Glomerular visceral epithelial cell (primary cell): ENCODE data around the gene ZNF678.
"Not testable (repeated sequence)": the region's sequence is repeated elsewhere in the genome, so short reads cannot be mapped to it uniquely, and the experiment has no call there.

Source experiments
- DNase-seq: peaks from one replicate; pipeline ENCODE4 v3.0.0-alpha.2; 2016; ENCODE audit errors: extremely low spot score

The ZNF678 gene

DNA sequence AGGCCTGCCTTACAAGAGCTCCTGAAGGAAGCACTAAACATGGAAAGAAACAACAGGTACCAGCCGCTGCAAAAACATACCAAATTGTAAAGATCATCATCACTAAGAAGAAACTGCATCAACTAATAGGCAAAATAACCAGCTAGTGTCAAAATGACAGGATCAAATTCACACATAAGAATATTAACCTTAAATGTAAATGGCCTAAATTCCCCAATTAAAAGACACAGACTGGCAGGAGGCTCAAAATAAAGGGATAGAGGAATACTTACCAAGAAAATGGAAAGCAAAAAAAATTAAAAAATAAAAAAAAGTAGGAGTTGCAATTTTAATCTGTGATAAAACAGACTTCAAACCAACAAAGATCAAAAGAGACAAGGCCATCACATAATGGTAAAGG is 11.5 kb upstream of the ZNF678 start:
- not testable (repeated sequence) for DNase-seq

DNA sequence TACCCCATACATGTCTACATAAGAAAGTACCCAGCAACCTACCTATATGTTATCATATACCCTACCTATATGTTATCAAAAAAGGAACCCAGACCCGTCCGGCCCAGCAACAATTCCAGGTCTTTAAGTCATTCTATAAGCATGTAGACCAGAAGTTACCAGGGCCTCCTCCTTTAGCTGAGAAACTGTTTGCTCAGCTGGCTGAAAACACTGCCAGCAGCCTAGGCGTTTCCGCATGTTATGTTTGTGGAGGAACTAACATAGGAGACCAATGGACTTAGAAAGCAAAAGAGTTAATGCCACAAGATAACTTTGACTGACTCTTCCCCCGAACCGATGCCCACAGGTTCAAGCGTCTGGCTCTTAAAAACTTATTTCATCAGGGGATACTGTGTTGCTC is 7.1 kb upstream of the ZNF678 start:
- DNase-seq, result no peak

DNA sequence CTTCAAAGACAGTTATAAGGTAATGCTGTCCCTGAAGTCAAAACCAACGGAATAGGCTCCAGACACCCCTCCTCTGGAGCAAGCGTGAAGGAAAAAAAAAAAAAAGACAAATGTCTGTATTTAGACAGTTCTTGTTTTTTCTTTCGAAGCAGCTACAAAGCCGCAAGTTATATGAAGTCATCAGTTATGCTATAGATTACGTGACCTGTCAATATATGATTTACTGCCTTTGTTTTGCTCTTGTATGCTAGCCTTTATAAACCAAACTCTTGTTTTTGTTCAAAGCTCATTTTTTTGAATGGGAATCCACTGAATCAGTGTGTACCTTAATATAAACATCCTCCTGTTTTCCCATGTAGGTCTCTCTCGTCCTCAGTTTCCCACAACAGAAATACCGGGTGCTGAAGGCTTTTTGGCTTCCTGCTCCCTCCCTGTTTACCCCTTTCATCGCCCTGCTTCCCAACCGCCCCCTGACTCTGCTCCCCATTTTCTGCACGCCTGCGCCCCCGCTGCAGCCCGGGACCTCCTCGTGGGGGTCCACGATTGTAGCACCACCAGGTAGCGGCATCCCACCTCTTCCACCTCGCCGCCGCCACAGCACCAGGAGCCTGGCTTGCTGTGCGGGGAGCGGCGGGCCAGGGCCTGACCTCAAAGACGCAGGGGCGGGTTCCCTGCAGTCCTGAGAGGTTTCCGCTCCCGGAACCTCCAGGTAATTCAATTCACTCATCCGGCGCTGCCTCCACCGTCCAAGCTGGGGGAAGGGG is 5.2 kb upstream of the ZNF678 start:
- DNase-seq, result no peak

DNA sequence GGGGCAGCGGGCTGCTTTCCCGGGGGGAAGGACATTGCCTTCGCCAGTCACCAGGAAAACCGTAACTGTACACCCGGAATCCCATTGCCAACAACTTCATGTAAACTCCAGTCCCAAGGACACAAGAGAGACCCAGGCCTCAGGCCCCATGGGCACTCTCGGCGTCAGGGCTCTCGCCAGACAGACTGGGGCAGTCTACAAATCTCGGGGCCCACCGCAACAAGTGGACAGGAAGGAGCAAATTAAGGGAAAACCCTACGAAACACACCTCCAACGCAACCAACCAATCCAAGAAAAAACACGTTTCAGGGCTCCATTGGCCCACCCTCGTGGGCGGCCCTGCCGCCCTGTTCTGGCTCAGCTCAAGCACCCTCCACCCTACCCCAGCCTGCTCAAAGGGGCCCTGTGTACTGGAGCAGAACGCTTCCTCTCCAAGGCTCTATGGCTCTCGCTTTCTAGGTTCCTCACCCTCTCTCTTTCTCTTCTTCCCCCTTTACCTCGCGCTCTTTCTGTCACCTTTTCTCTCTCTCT is 4.6 kb upstream of the ZNF678 start:
- DNase-seq, result no peak

DNA sequence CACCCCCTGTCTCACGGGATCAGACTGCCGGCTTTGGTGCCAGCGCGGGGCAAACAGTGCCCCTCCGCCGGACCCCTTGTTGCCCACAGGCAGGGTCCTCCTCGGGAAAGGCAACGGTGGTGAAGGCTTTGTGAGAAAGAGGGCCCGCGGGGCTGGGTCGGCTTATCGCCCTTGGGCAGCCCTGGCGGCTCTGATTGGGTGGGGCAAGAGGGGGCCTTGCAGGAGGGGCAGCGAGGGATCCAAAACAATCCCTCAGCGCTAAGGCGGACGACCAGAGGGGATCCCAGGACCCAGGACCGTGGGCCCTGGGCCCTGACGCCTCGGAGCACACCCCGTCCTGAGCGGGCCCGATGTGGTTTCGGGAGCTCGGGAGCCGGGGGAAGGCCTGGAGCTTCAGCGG is 3.9 kb upstream of the ZNF678 start:
- DNase-seq, result no peak

DNA sequence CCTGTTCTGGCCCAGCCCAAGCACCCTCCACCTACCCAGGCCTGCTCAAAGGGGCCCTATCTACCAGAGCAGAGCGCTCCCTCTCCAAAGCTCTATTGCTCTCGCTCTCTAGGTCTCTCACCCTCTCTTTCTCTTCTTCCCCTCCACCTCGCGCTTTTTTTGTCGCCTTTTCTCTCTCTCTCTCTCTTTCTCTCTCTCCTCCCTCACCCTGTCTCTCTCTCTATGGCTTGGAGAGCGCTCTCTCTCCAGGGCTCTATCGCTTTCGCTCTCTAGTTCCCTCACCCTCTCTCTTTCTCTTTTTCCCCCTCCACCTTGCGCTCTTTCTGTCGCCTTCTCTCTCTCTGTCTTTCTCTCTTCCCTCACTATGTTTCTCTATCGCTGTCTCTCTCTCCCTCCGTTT is 3.4 kb upstream of the ZNF678 start:
- DNase-seq, result no peak

DNA sequence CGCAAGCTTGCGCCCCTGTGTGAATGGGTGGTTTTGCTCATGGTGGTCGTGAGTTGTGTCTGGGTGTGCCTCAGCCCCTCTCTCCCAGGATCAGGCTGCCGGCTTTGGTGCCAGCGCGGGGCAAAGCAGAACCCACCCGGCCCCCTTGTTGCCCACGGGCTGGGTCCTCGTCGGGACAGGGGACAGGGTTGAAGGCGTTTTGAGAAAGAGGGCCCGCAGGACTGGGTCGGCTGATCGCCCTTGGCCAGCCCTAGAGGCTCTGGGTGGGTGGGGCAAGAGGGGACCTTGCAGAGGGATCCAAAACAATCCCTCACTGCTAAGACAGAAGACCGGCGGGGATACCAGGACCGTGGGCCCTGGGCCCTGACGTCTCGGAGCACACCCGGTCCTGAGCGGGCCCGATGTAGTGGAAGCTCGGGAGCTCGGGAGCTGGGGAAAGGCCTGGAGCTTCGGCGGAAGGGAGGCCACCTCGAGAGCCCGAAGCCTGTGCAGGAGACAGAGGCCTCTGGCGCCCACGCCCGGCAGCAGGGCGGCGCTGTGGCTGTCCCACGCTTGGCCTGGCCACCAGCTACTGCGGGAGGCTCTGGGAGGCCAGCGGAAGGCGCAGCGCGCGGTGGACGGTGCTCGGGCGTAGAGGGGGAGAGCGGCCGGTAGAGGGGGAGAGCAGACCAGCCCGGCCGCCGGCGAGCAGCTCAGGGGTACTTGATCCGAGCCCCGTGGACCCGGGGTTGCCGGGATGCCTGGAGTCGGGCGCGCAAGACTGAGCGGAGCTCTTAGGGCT is 2.8 kb upstream of the ZNF678 start:
- no peak for DNase-seq

DNA sequence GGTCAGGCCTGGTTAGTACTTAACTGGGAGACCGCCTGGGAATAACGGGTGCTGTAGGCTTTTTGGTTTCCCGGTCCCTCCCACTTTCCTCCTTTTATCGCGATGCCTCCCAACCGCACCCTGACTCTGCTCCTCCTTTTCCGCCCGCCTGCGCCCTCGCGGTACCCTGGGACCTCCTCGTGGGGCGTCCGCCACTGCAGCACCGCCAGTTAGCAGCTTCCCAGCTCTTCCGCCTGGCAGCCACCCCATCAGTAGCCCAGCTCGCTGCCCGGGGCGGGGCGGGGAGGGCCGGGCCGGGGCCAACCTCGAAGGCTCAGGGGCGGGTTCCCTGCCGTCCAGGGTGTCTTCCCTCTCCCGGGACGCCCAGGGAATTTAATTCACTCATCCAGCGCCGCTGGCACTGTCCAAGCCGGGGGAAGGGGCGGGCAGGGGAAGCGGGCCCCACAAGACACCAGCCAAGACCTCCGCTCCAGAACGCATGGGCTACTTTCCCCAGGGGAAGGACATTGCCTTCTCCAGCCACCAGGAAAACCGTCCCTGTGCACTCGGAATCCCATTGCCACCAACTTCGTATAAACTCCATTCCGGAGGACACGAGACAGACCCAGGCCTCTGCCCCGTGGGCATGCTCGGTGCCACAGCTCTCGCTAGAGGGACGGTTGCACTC is 2.0 kb upstream of the ZNF678 start:
- DNase-seq, result no peak

DNA sequence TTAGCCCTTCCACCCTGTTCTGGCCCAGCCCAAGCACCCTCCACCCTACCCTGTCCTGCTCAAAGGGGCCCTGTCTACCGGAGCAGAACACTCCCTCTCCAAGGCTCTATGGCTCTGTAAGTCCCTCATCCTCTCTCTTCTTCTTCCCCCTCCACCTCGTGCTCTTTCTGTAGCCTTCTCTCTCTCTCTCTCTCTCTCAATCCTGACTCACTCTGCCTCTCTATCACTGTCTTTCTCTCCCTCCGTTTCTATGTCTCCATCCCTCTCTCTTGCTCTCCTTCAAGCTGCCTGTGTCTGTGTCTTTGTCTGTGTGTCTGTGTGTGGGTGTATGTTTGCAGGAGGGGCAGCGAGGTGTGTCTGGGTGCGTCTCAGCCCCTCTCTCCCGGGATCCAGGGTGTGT is 1.3 kb upstream of the ZNF678 start:
- no peak for DNase-seq

DNA sequence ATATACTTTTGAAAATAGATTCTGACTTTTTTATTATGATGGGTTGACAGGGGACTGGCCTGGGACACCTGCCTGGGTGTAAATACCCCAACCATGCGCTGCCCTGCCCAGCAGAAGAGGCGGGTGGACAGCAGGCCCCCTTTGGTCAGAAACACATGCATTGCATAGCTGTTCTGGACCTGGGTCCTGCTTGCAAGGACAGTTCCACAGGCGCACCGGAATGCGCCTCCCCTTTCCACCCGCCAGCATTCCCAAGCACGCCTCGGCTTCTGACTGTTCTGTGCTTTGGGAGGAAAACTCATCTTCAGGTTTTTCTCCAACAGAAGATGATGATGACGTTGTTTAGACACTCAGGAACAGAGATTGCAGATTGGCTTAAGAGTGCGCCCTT is 428 bp upstream of the ZNF678 start:
- DNase-seq, result no peak

DNA sequence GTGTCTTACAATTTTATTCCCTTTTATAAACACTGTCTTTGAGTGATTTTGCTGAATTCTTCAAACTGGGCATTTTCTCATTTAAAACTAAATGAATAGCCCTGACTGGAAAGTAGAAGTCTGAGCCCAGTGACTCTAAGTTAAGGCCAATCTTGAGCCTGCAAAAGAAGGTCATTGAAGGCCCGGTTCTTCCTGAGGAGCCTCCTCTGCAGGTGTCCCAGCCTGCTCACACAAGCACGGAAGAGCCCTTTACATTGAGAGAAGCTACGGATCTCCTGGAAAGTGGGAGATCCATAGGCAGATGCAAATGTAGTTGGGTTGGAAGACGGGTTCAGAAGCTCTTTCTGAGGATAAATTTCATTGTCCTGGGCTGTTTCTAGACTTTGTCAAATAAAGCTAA is 3.9 kb downstream of the ZNF678 start:
- DNase-seq, result no peak

DNA sequence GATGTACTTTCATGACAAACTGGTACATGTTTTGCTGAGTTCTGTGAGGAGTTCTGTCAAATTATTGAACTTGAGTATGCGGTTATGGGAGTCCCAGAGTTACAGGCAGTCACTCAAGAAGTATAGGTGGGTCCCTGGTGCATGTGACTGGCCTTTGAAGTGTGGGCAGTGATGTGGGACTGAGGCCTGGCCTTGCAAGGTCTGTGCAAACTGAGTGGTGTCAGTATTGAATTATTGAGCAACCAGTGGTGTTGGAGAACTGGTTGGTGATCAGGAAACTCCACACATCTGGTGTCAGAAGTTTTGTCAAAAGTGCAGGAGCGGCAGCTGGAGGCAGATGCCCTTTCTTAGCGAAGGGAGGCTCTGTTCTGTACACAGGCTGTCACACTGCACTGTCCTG is 5.2 kb downstream of the ZNF678 start:
- no peak for DNase-seq

DNA sequence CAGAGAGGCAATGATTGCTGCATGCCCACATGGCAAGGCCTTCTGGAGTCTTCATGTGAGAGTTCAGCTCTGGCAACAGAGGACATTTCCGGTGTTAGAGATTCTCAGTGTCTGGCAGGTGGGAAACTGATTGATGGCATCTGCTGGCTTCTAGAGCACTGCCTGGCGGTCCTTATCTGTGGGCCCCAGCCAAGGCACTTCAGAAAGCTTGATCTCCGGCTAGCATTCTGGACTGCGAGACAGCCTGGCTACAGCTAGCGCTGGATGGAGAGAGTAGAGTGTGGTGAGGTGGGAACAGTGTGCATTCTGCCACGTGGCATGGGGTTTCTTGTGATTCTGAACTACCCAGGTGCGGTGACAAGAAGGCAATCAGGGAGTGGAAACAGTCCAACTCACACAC is 9.4 kb downstream of the ZNF678 start:
- DNase-seq, result no peak

DNA sequence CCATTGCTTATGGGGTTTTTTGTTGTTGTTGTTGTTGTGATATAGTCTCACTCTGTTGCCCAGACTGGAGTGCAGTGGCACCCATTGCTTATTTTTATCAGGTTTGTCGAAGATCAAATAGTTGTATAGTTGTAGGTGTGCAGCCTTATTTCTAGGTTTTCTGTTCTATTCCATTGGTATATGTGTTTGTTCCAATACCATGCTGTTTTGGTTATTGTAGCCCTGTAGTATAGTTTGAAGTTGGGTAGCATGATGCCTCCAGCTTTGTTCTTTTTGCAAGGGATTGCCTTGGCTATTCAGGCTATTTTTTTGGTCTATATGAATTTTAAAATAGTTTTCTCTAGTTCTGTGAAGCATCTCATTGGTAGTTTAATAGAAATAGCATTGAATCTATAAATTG is 11.6 kb downstream of the ZNF678 start:
- no peak for DNase-seq

DNA sequence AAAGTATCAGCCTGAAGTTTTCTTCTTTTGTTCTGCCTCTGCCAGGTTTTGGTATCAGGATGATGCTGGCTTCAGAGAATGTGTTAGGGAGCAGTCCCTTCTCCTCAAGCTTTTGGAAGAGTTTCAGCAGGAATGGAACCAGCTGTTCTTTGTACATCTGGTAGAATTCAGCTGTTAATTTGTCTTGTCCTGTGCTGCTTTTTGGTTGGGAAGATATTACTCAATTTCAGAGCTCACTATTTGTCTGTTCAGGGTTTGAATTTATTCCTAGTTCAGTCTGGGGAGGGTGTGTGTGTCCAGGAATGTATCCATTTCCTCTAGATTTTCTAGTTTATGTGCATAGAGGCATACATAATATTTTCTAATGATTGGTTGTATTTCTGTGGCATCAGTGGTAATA is 12.8 kb downstream of the ZNF678 start:
- no peak for DNase-seq

DNA sequence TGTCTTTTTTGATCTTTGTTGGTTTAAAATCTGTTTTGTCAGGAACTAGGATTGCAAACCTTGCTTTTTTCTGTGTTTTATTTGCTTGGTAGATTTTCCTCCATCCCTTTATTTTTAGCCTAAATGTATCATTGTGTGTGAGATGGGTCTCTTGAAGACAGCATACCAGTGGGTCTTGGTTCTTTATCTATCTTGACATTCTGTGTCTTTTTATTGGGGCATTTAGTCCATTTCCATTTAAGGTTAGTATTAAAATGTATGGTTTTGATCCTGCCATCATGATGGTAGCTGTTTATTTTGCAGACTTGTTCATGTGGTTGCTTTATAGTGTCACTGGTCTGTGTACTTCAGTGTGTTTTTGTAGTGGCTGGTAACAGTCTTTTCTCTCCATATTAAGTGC is 14.1 kb downstream of the ZNF678 start:
- DNase-seq, result no peak

DNA sequence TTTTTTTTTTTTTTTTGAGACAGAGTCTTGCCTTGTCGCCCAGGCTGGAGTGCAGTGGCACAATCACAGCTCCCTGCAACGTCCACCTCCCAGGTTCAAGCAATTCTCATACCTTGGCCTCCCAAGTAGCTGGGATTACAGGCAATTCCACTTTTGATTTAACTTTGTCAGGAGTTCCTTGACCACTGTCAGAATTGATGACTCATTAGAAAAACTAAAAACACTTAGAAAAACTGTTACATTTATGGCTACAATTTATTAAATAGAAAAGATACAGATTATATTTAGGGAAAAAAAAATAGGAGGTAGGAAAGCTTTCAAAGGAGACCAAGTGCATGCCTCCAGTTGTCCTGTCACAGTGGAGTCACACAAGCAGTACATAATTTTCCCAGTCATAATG is 20.0 kb downstream of the ZNF678 start:
- no peak for DNase-seq

DNA sequence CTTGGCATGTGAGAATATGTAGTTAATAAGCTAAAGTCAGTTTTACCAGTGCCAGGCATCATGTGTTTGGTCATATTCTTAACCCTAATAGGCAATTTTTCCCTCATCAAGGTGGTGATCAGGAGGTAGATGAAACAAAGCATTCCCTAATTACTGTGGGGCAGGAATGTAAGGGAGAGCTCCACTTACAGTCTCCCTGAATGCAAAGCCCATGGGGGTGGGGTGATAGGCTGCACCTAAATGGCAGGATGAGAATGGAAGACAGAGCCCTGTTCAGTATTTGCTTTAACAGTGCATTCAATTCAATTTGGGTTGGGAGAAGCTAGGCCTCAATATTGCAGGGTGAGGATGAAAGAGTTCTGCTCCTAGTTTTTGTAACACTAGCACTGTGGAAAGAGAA is 23.4 kb downstream of the ZNF678 start:
- DNase-seq, result no peak

DNA sequence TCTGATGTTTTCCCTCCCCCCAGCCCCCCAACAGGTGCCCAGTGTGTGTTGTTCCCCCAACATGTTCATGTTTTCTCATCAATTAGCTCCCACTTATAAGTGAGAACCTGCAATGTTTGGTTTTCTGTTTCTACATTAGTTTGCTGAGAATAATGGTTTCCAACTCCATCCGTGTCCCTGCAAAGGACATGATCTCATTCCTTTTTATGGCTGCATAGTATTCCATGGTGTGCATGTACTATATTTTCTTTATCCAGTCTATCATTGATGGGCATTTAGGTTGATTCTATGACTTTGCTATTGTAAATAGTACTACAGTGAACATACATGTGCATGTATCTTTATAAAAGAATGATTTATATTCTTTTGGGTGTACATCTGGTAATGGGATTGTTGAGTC is 24.6 kb downstream of the ZNF678 start:
- no peak for DNase-seq

DNA sequence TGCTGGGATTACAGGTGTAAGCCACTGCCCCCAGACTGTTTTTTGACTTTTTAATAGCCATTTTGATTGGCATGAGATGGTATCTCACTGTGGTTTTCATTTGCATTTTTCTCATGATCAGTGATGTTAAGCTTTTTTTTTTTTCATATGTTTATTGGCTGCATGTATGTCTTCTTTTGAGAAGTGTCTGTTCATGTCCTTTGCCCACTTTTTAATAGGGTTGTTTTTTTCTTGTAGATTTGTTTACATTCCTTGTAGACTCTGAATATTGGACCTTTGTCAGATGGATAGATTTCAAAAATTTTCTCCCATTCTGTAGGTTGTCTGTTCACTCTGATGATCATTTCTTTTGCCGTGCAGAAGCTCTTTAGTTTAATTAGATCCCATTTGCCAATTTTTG is 25.4 kb downstream of the ZNF678 start:
- DNase-seq, result not testable (repeated sequence)

DNA sequence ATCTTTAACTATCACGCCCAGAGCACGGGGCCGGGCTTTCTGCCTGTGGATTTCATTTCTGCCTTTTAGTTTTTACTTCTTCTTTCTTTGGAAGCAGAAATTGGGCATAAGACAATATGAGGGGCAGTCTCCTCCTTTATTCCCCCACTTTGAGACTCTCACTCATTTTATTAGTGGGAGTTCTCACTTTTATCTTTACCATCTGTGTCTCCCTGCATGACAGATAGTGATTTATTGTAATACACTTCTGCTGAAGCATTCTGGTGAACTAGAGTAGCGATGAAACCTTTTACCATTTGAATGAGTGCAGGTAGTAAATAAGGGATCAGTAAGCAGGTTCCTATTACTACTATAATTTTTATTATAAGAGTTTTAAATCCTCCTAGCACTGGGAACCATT is 26.4 kb downstream of the ZNF678 start:
- not testable (repeated sequence) for DNase-seq

DNA sequence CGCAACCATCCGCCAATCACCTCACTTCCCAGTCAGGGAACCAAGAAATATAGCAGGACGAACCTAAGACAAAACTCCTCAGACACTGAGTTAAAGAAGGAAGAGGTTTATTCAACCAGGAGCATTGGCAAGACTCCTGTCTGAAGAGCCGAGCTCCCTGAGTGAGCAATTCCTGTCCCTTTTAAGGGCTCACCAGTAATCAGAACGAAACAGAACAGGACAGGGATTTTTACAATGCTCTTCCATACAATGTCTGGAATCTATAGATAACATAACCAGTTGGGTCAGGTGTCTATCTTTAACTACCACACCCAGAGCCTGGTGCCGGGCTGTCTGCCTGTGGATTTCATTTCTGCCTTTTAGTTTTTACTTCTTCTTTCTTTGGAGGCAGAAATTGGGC is 32.9 kb downstream of the ZNF678 start:
- not testable (repeated sequence) for DNase-seq

DNA sequence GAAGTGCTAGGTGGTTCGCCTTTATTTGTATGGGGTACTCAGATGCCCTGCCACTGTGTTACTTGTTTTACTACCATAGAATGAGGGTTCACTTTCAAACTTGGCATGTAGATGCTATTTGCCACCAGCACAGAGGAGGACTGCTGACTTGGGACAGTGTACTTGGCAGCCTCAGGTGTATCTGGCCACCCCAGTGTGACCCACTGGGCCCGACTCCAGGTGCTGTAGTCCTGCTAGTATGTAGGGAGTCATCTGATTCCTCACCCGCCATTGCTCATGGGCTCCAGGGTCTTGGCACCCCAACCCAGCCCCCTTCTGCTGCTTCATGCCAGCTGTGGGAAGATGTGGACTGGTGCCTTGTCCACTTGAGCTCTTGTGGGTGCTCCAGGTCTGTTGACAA is 40.0 kb downstream of the ZNF678 start:
- no peak for DNase-seq
